ENCODE data around the gene LRP8. TPM values are rescaled to one million over a fixed set of nuclear protein-coding genes. Genes with fewer than 3 reads are reported as not detected.

Gene LRP8
- total and polyA plus RNA-seq, 2 experiments from 2014 or later: 1.3 to 8.9 TPM

- H3K79me2 ChIP-seq (ENCODE audit: insufficient read depth): no peaks in the 10 kb centered on the region
- no peak overlapping the region for H2AFZ ChIP-seq
Observed at GRCh38 chr1:53277326-53277725, 50.5 kb downstream of the LRP8 start.

GRCh38 chr1:53276902-53277281 lies 51.0 kb downstream of the LRP8 start:
- DNase-seq: no peak
- Histone ChIP-seq H2AFZ (no peak overlapping the region), H3K9me2 (ENCODE audit: insufficient read depth) (no peaks in the 10 kb centered on the region), H4K20me1 (ENCODE audit: insufficient read depth) (no peaks in the 10 kb centered on the region), H3K36me3 (ENCODE audit: low read depth) (no peaks in the 10 kb centered on the region), H3K27me3 (replicated peaks; ENCODE audit: insufficient read depth) (no peaks in the 10 kb centered on the region), H3K4me2 (ENCODE audit: unreplicated experiment) (no peak overlapping the region), H3K79me2 (ENCODE audit: insufficient read depth) (no peaks in the 10 kb centered on the region), H3F3A (ENCODE audit: insufficient read depth) (no peaks in the 10 kb centered on the region), H3K4me3 (no peak overlapping the region), H3K9me3 (ENCODE audit: low read depth) (no peaks in the 10 kb centered on the region), H3K9ac (no peak overlapping the region), H3K27ac (no peak overlapping the region), H3K4me1 (ENCODE audit: insufficient read depth) (no peaks in the 10 kb centered on the region)
- 95 to 99% methylated on average over 19 to 46 of the region's 46 CpGs for WGBS, 2 experiments (ENCODE audit: low coverage in 1 of 2, low lambda C conversion rate in 2 of 2, missing lambda C conversion rate in 2 of 2)
- TF ChIP-seq EZH2 (IDR thresholded peaks at IDR 0.05; ENCODE audit: insufficient read depth, poor library complexity, severe bottlenecking): no peak
- no peak for TF ChIP-seq EZH2phosphoT487 (IDR thresholded peaks at IDR 0.05; ENCODE audit: insufficient read depth, low read depth)
- in situ Hi-C loops (cut with MboI): loop anchor here (5.0 kb wide), 1 partner anchor 115 kb away; no protein-coding TSS in a partner anchor

More at GRCh38 chr1:53277326-53277725, 50.5 kb downstream of the LRP8 start:
- Histone ChIP-seq H4K20me1 (ENCODE audit: insufficient read depth) (no peaks in the 10 kb centered on the region), H3K9ac (no peak overlapping the region), H3K9me2 (ENCODE audit: insufficient read depth) (no peaks in the 10 kb centered on the region), H3K4me2 (ENCODE audit: unreplicated experiment) (no peak overlapping the region), H3K9me3 (ENCODE audit: low read depth) (no peaks in the 10 kb centered on the region), H3K4me3 (no peak overlapping the region), H3K4me1 (ENCODE audit: insufficient read depth) (no peaks in the 10 kb centered on the region), H3K36me3 (ENCODE audit: low read depth) (no peaks in the 10 kb centered on the region), H3F3A (ENCODE audit: insufficient read depth) (no peaks in the 10 kb centered on the region), H3K27me3 (replicated peaks; ENCODE audit: insufficient read depth) (no peaks in the 10 kb centered on the region), H3K27ac (no peak overlapping the region)
- in situ Hi-C loops (cut with MboI): loop anchor here (5.0 kb wide), 1 partner anchor 115 kb away; no protein-coding TSS in a partner anchor
- no peak for TF ChIP-seq EZH2phosphoT487 (IDR thresholded peaks at IDR 0.05; ENCODE audit: insufficient read depth, low read depth)
- no peak for TF ChIP-seq EZH2 (IDR thresholded peaks at IDR 0.05; ENCODE audit: insufficient read depth, poor library complexity, severe bottlenecking)
- WGBS, 2 experiments (ENCODE audit: low coverage in 1 of 2, low lambda C conversion rate in 2 of 2, missing lambda C conversion rate in 2 of 2): 89 to 93% methylated on average over 5 of the region's 5 CpGs
- DNase-seq: no peak

DNA sequence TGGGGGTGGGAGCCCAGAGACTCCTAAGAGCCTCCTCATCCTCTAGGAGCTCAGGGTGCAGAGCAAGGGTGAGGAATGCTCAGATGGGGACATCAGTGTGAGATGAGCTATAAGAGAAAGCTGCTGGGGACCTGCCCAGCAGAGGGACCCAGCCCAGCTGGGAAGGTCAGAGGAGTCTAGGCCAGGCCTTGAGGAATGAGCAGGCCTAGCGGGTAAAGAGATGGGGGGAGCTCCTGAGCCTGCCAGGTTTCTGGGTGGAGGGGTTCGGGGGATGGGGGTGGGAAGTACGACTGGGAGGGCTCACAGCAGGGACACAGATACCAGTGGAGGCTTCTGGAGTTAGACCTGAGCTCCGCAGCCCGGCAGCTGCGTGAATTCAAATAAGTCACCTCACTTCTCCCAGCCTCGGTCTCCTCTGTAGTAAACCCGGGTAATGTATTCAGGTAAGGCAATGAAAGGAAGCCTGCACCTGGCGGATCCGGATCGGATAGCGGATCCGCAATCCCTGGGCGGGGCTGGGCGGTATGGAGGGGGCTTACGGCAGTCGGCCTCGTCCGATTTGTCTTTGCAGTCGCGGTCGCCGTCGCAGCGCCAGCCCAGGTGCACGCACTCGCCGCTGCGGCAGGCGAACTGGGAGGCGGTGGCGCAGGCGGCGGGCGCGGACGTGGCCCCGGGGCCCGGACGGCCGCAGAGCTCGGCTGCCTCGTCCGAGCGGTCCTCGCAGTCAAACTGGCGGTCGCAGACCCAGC lies 51.5 kb downstream of the LRP8 start:
- Histone ChIP-seq H3K9ac (no peak overlapping the region), H3F3A (ENCODE audit: insufficient read depth) (no peaks in the 10 kb centered on the region), H3K9me2 (ENCODE audit: insufficient read depth) (no peaks in the 10 kb centered on the region), H2AFZ (no peak overlapping the region), H3K27ac (no peak overlapping the region), H4K20me1 (ENCODE audit: insufficient read depth) (no peaks in the 10 kb centered on the region), H3K4me1 (ENCODE audit: insufficient read depth) (no peaks in the 10 kb centered on the region), H3K36me3 (ENCODE audit: low read depth) (no peaks in the 10 kb centered on the region), H3K4me2 (ENCODE audit: unreplicated experiment) (no peak overlapping the region), H3K79me2 (ENCODE audit: insufficient read depth) (no peaks in the 10 kb centered on the region), H3K27me3 (replicated peaks; ENCODE audit: insufficient read depth) (no peaks in the 10 kb centered on the region), H3K4me3 (no peak overlapping the region), H3K9me3 (ENCODE audit: low read depth) (no peaks in the 10 kb centered on the region)
- TF ChIP-seq EZH2phosphoT487 (IDR thresholded peaks at IDR 0.05; ENCODE audit: insufficient read depth, low read depth) (no peak), EZH2 (IDR thresholded peaks at IDR 0.05; ENCODE audit: insufficient read depth, poor library complexity, severe bottlenecking) (no peak)
- WGBS, 2 experiments (ENCODE audit: low coverage in 1 of 2, low lambda C conversion rate in 2 of 2, missing lambda C conversion rate in 2 of 2): 97% methylated on average over 37 to 48 of the region's 48 CpGs
- no peak for DNase-seq
- in situ Hi-C loops (cut with MboI): loop anchor here (5.0 kb wide), 1 partner anchor 116 kb away; no protein-coding TSS in a partner anchor

- in situ Hi-C loops (cut with MboI): loop anchor here (5.0 kb wide), 1 partner anchor 117 kb away; no protein-coding TSS in a partner anchor
- TF ChIP-seq EZH2 (IDR thresholded peaks at IDR 0.05; ENCODE audit: insufficient read depth, poor library complexity, severe bottlenecking) (no peak), EZH2phosphoT487 (IDR thresholded peaks at IDR 0.05; ENCODE audit: insufficient read depth, low read depth) (no peak)
Observed at GRCh38 chr1:53275566-53275965, 52.3 kb downstream of the LRP8 start.

More at GRCh38 chr1:53275566-53275965, 52.3 kb downstream of the LRP8 start:
- Histone ChIP-seq H3K36me3 (ENCODE audit: low read depth) (no peaks in the 10 kb centered on the region), H3K27ac (no peak overlapping the region), H3K9ac (no peak overlapping the region), H3K9me2 (ENCODE audit: insufficient read depth) (no peaks in the 10 kb centered on the region), H3K4me1 (ENCODE audit: insufficient read depth) (no peaks in the 10 kb centered on the region), H3K9me3 (ENCODE audit: low read depth) (no peaks in the 10 kb centered on the region), H4K20me1 (ENCODE audit: insufficient read depth) (no peaks in the 10 kb centered on the region), H3K79me2 (ENCODE audit: insufficient read depth) (no peaks in the 10 kb centered on the region), H3K4me2 (ENCODE audit: unreplicated experiment) (no peak overlapping the region), H3K4me3 (no peak overlapping the region), H3F3A (ENCODE audit: insufficient read depth) (no peaks in the 10 kb centered on the region), H3K27me3 (replicated peaks; ENCODE audit: insufficient read depth) (no peaks in the 10 kb centered on the region), H2AFZ (no peak overlapping the region)
- no peak for DNase-seq
- WGBS, 2 experiments (ENCODE audit: low coverage in 1 of 2, low lambda C conversion rate in 2 of 2, missing lambda C conversion rate in 2 of 2): 85 to 86% methylated on average over 1 to 3 of the region's 3 CpGs

Measured in GM23248 (cell line).